ENCODE measurements around the gene PEX11G. TPM values are rescaled to one million over a fixed set of nuclear protein-coding genes. Genes with fewer than 3 reads are reported as not detected.

PEX11G gene
- polyA plus RNA-seq, 1 donor from 2014 or later, result 1.3 TPM

DNA sequence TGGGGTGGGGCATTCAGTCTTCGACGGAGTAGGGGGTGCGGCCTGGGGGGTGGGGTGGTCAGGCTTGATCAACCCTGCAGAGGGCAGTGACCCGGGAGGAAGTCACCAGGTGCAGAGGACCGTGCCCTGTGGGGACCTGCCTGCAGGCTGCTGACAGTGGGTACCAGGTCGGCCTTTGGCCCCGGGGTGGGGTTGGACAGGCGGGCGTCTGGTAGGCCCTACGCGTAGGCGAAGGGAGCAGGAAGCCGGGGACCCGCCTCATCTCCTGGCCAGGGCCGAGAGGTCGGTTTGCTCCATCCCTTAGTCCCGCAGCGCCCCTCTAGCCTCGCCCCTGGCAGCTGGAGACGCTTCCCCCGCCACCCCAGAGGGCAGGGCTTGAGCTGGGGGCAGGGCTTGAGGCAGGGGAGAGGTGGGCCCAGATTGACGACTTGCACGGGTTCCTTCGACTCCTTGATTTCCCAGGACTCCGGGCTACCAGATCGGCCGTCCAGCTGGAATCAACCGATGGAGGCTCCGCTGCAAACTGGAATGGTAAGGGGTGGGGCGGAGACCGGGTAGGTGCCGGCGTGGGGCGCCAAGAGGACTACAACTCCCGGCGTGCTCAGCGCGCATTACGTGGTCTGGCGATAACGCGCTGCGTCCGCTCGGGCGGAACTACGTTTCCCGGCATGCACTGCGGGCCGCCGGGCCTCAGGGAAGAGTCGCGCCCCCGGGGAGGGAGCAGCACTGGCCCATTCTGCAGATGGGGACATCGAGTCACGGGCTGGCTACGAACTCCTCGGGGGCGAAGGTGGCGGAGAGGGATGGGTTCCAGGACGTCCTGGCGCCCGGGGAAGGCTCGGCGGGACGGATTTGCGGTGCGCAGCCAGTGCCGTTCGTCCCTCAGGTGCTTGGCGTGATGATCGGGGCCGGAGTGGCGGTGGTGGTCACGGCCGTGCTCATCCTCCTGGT is 46.5 kb upstream of the PEX11G start, which contains the start of gene PNPLA6:
TSS of gene PNPLA6 (plus strand) at position 671 of the 951 bp plus-strand sequence. CDS start at position 743, 72 bp downstream.
- H3K4me2 ChIP-seq (ENCODE audit: low read length), result peak within 1 kb of the TSS; percentile 92
- H3K36me3 ChIP-seq (ENCODE audit: insufficient read depth, low read length), result no peaks in the 10 kb centered on the region
- H3K27ac ChIP-seq (ENCODE audit: low read length), result peak within 1 kb of the TSS; percentile 87
- peaks cover 5% of the 10 kb centered on the region for H3F3A ChIP-seq (ENCODE audit: insufficient read depth, low read length, poor library complexity, severe bottlenecking)
- H3K9ac ChIP-seq (ENCODE audit: low read length), result peak within 1 kb of the TSS; percentile 86
- no peaks in the 10 kb centered on the region for H4K20me1 ChIP-seq (ENCODE audit: insufficient read depth)
- no peaks in the 10 kb centered on the region for H3K9me3 ChIP-seq (ENCODE audit: low read length)
- H3K79me2 ChIP-seq (replicated peaks; ENCODE audit: insufficient read depth, low read length), result no peaks in the 10 kb centered on the region
- H2AFZ ChIP-seq (ENCODE audit: low read depth, low read length), result peak within 1 kb of the TSS; percentile 80
- H3K9me2 ChIP-seq (ENCODE audit: insufficient read depth, low read length), result no peaks in the 10 kb centered on the region
- no peak for TF ChIP-seq TAF1 (IDR thresholded peaks at IDR 0.05; ENCODE audit: low read depth)
- TF ChIP-seq SMC3 (conservative IDR thresholded peaks at IDR 0.05; ENCODE audit: poor library complexity), result peak; percentile 30
- TF ChIP-seq, protein P1, sequence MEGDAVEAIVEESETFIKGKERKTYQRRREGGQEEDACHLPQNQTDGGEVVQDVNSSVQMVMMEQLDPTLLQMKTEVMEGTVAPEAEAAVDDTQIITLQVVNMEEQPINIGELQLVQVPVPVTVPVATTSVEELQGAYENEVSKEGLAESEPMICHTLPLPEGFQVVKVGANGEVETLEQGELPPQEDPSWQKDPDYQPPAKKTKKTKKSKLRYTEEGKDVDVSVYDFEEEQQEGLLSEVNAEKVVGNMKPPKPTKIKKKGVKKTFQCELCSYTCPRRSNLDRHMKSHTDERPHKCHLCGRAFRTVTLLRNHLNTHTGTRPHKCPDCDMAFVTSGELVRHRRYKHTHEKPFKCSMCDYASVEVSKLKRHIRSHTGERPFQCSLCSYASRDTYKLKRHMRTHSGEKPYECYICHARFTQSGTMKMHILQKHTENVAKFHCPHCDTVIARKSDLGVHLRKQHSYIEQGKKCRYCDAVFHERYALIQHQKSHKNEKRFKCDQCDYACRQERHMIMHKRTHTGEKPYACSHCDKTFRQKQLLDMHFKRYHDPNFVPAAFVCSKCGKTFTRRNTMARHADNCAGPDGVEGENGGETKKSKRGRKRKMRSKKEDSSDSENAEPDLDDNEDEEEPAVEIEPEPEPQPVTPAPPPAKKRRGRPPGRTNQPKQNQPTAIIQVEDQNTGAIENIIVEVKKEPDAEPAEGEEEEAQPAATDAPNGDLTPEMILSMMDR (IDR thresholded peaks at IDR 0.05; ENCODE audit: poor library complexity, severe bottlenecking), result no peak
- peak; percentile 42 for TF ChIP-seq REST (IDR thresholded peaks at IDR 0.05; ENCODE audit: borderline replicate concordance)
- TF ChIP-seq EP300 (conservative IDR thresholded peaks at IDR 0.05; ENCODE audit: poor library complexity, severe bottlenecking), result peak; percentile 47
- TF ChIP-seq RAD21 (conservative IDR thresholded peaks at IDR 0.05), result no peak
- TF ChIP-seq MXI1 (conservative IDR thresholded peaks at IDR 0.05; ENCODE audit: poor library complexity, severe bottlenecking), result peak; percentile 79
- no peak for TF ChIP-seq EZH2 (IDR thresholded peaks at IDR 0.05; ENCODE audit: borderline replicate concordance, insufficient read depth, low read length, poor library complexity, severe bottlenecking)
- peak; percentile 83 for TF ChIP-seq POLR2AphosphoS5 (IDR thresholded peaks at IDR 0.05)
- peak within 1 kb of the TSS; percentile 94 for H3K4me3 ChIP-seq (ENCODE audit: low read length)
- no peaks in the 10 kb centered on the region for H3K27me3 ChIP-seq (ENCODE audit: insufficient read depth, low read depth, low read length)

DNA sequence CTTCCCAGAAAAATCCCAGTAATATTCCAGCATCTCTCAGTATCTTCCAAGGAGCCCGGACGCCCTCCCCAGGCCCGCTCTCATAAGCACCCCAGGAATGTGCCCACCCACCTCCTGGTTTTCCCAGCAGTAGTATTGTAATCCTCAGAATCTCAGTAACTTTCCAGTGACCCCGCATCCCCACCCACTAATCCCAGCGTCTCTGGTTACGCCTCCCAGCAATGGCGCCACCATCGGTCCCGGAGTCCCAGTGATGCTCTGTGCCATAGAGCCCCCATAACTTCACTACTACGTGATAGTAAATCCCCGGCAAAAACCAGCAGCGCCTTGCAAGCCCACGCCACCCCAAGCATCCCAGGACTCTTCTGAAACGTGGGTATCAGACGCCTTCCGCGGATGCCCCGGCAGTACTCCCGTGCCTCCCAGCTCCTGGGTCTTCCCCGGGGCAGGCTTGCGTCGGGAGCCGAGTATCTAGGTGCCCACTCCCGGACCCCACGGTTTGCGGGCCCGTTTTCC is 45.8 kb upstream of the PEX11G start:
- Histone ChIP-seq H2AFZ (ENCODE audit: low read depth, low read length) (peak overlapping the region; percentile 69), H3K79me2 (replicated peaks; ENCODE audit: insufficient read depth, low read length) (no peaks in the 10 kb centered on the region)

More for the DNA sequence above, 45.8 kb upstream of the PEX11G start:
- Histone ChIP-seq H3F3A (ENCODE audit: insufficient read depth, low read length, poor library complexity, severe bottlenecking) (peaks cover 5% of the 10 kb centered on the region), H3K9me3 (ENCODE audit: low read length) (no peaks in the 10 kb centered on the region), H3K9me2 (ENCODE audit: insufficient read depth, low read length) (no peaks in the 10 kb centered on the region), H3K27me3 (ENCODE audit: insufficient read depth, low read depth, low read length) (no peaks in the 10 kb centered on the region), H4K20me1 (ENCODE audit: insufficient read depth) (no peaks in the 10 kb centered on the region), H3K36me3 (ENCODE audit: insufficient read depth, low read length) (no peaks in the 10 kb centered on the region), H3K9ac (ENCODE audit: low read length) (peak overlapping the region; percentile 86), H3K27ac (ENCODE audit: low read length) (peak overlapping the region; percentile 87), H3K4me2 (ENCODE audit: low read length) (peak overlapping the region; percentile 92), H3K4me3 (ENCODE audit: low read length) (peak overlapping the region; percentile 94)
- TF ChIP-seq, protein P1 (IDR thresholded peaks at IDR 0.05; ENCODE audit: poor library complexity, severe bottlenecking), result peak; percentile 30
- TF ChIP-seq POLR2AphosphoS5 (IDR thresholded peaks at IDR 0.05) (peak; percentile 52), REST (IDR thresholded peaks at IDR 0.05; ENCODE audit: borderline replicate concordance) (peak; percentile 88), TAF1 (IDR thresholded peaks at IDR 0.05; ENCODE audit: low read depth) (peak; percentile 53), MXI1 (conservative IDR thresholded peaks at IDR 0.05; ENCODE audit: poor library complexity, severe bottlenecking) (peak; percentile 2), EP300 (conservative IDR thresholded peaks at IDR 0.05; ENCODE audit: poor library complexity, severe bottlenecking) (no peak)
